Measurements from ENCODE around the gene ADIRF. TPM values are rescaled to one million over a fixed set of nuclear protein-coding genes. Genes with fewer than 3 reads are reported as not detected.

ADIRF gene
- total RNA-seq, 1 donor from 2014 or later, result 882 TPM

- intact Hi-C loops (cut with DNase I), result loop anchor here (1.0 to 5.0 kb wide), 2 partner anchors 21 to 268 kb away; no protein-coding TSS in a partner anchor
- no peaks in the 10 kb centered on the region for H3K36me3 ChIP-seq
- TF ChIP-seq CTCF (IDR thresholded peaks at IDR 0.05), result peak; percentile 91 to 97 (median 97)
- DNase-seq (ENCODE audit: low spot score in 2 of 2), result peak in 1 of 2 donors; percentile 83
- H3K9me3 ChIP-seq, result no peaks in the 10 kb centered on the region
- H3K4me1 ChIP-seq, result peaks cover 40 to 59% of the 10 kb centered on the region in 2 donors
- H3K27me3 ChIP-seq, result no peaks in the 10 kb centered on the region
- H3K27ac ChIP-seq, result peak overlapping the region; percentile 95 to 98
- H3K4me3 ChIP-seq, result peak overlapping the region in 1 of 2 donors; percentile 42
These were observed 8.0 kb upstream of the ADIRF start for GRCh38 chr10:86960003-86960862.

GRCh38 chr10:86960863-86961434, 7.3 kb upstream of the ADIRF start:
- peaks cover 33 to 57% of the 10 kb centered on the region in 2 donors for H3K4me1 ChIP-seq

GRCh38 chr10:86961481-86962091, 6.7 kb upstream of the ADIRF start:
- peak in 1 of 2 donors; percentile 63 for DNase-seq (ENCODE audit: low spot score in 2 of 2)
- TF ChIP-seq CTCF (IDR thresholded peaks at IDR 0.05), result no peak
- H3K27me3 ChIP-seq, result no peaks in the 10 kb centered on the region
- intact Hi-C loops (cut with DNase I), result loop anchor here (5.0 kb wide), 1 partner anchor 269 kb away; no protein-coding TSS in a partner anchor
- H3K4me1 ChIP-seq, result peaks cover 27 to 56% of the 10 kb centered on the region in 2 donors
- H3K9me3 ChIP-seq, result no peaks in the 10 kb centered on the region
- no peaks in the 10 kb centered on the region for H3K36me3 ChIP-seq
- H3K27ac ChIP-seq, result no peak overlapping the region
- no peak overlapping the region for H3K4me3 ChIP-seq

More at GRCh38 chr10:86960863-86961434, 7.3 kb upstream of the ADIRF start:
- H3K27ac ChIP-seq, result no peak overlapping the region
- intact Hi-C loops (cut with DNase I), result loop anchor here (1.0 to 5.0 kb wide), 2 partner anchors 22 to 269 kb away; no protein-coding TSS in a partner anchor
- TF ChIP-seq CTCF (IDR thresholded peaks at IDR 0.05), result no peak
- H3K9me3 ChIP-seq, result no peaks in the 10 kb centered on the region
- peak in 1 of 2 donors; percentile 55 for DNase-seq (ENCODE audit: low spot score in 2 of 2)
- no peaks in the 10 kb centered on the region for H3K27me3 ChIP-seq
- H3K36me3 ChIP-seq, result no peaks in the 10 kb centered on the region
- no peak overlapping the region for H3K4me3 ChIP-seq

- no peak for TF ChIP-seq CTCF (IDR thresholded peaks at IDR 0.05)
- no peaks in the 10 kb centered on the region for H3K9me3 ChIP-seq
- H3K4me1 ChIP-seq, result peaks cover 26 to 56% of the 10 kb centered on the region in 2 donors
- no peak for DNase-seq (ENCODE audit: low spot score in 2 of 2)
- H3K4me3 ChIP-seq, result no peak overlapping the region
- no peaks in the 10 kb centered on the region for H3K27me3 ChIP-seq
- H3K27ac ChIP-seq, result peak overlapping the region in 1 of 2 donors; percentile 31
- H3K36me3 ChIP-seq, result no peaks in the 10 kb centered on the region
- intact Hi-C loops (cut with DNase I), result loop anchor here (5.0 kb wide), 1 partner anchor 270 kb away; no protein-coding TSS in a partner anchor
These were observed 5.9 kb upstream of the ADIRF start for GRCh38 chr10:86962136-86962980.

- Histone ChIP-seq H3K27ac (peak overlapping the region in 1 of 2 donors; percentile 70), H3K27me3 (no peaks in the 10 kb centered on the region), H3K36me3 (no peaks in the 10 kb centered on the region), H3K4me3 (no peak overlapping the region), H3K4me1 (peaks cover 24 to 57% of the 10 kb centered on the region in 2 donors), H3K9me3 (no peaks in the 10 kb centered on the region)
- no peak for DNase-seq (ENCODE audit: low spot score in 2 of 2)
- intact Hi-C loops (cut with DNase I), result loop anchor here (5.0 kb wide), 1 partner anchor 271 kb away; no protein-coding TSS in a partner anchor
- TF ChIP-seq CTCF (IDR thresholded peaks at IDR 0.05), result no peak
These were observed 5.3 kb upstream of the ADIRF start for GRCh38 chr10:86962981-86963310.
